Astrocyte (in vitro differentiated cells and primary cell): ENCODE measurements around the gene GNA15.

Source experiments
- CTCF ChIP-seq: IDR thresholded peaks from 2 replicates; pipeline ENCODE4 v1.5.1; 2011; ENCODE audit warnings: low read depth, mild to moderate bottlenecking, inconsistent platforms, low read length, moderate library complexity; ENCODE audit not compliant: insufficient read depth
- EZH2 ChIP-seq: IDR thresholded peaks from 2 replicates; pipeline ENCODE4 v1.6.1; 2012; ENCODE audit warnings: mild to moderate bottlenecking, low read length, inconsistent platforms; ENCODE audit not compliant: insufficient read depth

GRCh38 chr19:3149089-3149488 lies 13.3 kb downstream of the GNA15 start:
- no peak for TF ChIP-seq CTCF
- no peak for TF ChIP-seq EZH2
